Gastroesophageal sphincter (tissue), 3 donors: Measurements from ENCODE around the gene USP50.

ENCODE experiments used
- EP300 ChIP-seq: sonication (generic); formaldehyde crosslinking; IDR thresholded peaks from one replicate; pipeline ENCODE4 v1.6.1; 2017; ENCODE audit warnings: antibody characterized with exemption, mild to moderate bottlenecking
- POLR2A ChIP-seq, 2 donors: fragments of 450-650 bp; IDR thresholded peaks; one replicate each; pipeline ENCODE4 v1.6.1; 2017; ENCODE audit warnings: antibody characterized with exemption in 2 of 2, mild to moderate bottlenecking in 2 of 2, moderate library complexity in 1 of 2
- POLR2AphosphoS5 ChIP-seq: sonication (generic); formaldehyde crosslinking; IDR thresholded peaks from one replicate; pipeline ENCODE4 v1.6.1; 2017; ENCODE audit warnings: antibody characterized with exemption
- TF ChIP-seq, protein P1 (sequence below), 4 experiments: fragments of 200-600 bp in 2 of 4; fragments of 450-650 bp in 2 of 4; sonication (generic) in 1 of 4; IDR thresholded peaks; one replicate each; pipeline ENCODE4 v1.5.1; 2017 to 2019; ENCODE audit warnings: antibody characterized with exemption in 4 of 4, mild to moderate bottlenecking in 2 of 4, moderate library complexity in 2 of 4

DNA sequence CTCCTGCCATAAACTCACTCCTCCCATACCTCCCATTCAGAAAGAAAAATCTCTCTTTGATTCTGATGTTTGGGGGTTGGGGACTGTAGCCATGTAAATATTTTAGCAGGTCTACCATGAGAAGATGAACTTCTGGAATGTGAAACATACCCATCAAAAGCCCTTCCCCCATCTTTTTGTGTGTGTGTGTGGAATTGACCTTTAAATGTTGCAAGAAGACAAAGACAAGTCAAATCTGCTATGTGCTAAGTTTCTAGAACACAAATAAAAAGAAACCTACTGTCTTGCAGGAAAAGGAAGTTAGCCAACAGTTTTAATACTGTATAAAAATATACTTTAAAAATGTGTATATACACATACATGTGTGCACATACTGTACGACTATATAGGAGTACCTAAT lies 29.7 kb upstream of the USP50 start:
- TF ChIP-seq POLR2AphosphoS5 (no peak), EP300 (no peak), POLR2A (IDR thresholded peaks at IDR 0.05) (no peak)
- TF ChIP-seq, protein P1, sequence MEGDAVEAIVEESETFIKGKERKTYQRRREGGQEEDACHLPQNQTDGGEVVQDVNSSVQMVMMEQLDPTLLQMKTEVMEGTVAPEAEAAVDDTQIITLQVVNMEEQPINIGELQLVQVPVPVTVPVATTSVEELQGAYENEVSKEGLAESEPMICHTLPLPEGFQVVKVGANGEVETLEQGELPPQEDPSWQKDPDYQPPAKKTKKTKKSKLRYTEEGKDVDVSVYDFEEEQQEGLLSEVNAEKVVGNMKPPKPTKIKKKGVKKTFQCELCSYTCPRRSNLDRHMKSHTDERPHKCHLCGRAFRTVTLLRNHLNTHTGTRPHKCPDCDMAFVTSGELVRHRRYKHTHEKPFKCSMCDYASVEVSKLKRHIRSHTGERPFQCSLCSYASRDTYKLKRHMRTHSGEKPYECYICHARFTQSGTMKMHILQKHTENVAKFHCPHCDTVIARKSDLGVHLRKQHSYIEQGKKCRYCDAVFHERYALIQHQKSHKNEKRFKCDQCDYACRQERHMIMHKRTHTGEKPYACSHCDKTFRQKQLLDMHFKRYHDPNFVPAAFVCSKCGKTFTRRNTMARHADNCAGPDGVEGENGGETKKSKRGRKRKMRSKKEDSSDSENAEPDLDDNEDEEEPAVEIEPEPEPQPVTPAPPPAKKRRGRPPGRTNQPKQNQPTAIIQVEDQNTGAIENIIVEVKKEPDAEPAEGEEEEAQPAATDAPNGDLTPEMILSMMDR (IDR thresholded peaks at IDR 0.05): no peak
